WERI-Rb-1 (cell line): ENCODE results near the gene SLC46A1.

Experiments
- DNase-seq: peaks from one replicate; pipeline ENCODE4 v3.0.0-alpha.2; 2020
- H3K27ac ChIP-seq: fragments of 250-450 bp; sonication (Bioruptor Pico); 2 replicates; pipeline ENCODE4 v1.5.1; 2020; ENCODE audit warnings: mild to moderate bottlenecking, moderate library complexity
- H3K27me3 ChIP-seq: fragments of 250-450 bp; sonication (Bioruptor Pico); 2 replicates; pipeline ENCODE4 v1.5.1; 2021; ENCODE audit warnings: mild to moderate bottlenecking, low read depth, moderate library complexity; ENCODE audit not compliant: insufficient read depth, severe bottlenecking
- H3K36me3 ChIP-seq: fragments of 250-450 bp; sonication (Bioruptor Pico); 2 replicates; pipeline ENCODE4 v1.5.1; 2020; ENCODE audit warnings: mild to moderate bottlenecking, moderate library complexity
- H3K4me3 ChIP-seq: 2 replicates; pipeline ENCODE4 v1.5.1; 2011; ENCODE audit warnings: low read depth, mild to moderate bottlenecking, control low read depth, low read length
- H3K9me3 ChIP-seq: fragments of 250-450 bp; sonication (Bioruptor Pico); 2 replicates; pipeline ENCODE4 v1.5.1; 2021; ENCODE audit warnings: mild to moderate bottlenecking, moderate library complexity; ENCODE audit not compliant: severe bottlenecking
- CTCF ChIP-seq: IDR thresholded peaks from 2 replicates; pipeline ENCODE4 v1.5.1; 2011; ENCODE audit warnings: low read depth, mild to moderate bottlenecking, control low read depth, inconsistent platforms, low read length

Gene SLC46A1

DNA sequence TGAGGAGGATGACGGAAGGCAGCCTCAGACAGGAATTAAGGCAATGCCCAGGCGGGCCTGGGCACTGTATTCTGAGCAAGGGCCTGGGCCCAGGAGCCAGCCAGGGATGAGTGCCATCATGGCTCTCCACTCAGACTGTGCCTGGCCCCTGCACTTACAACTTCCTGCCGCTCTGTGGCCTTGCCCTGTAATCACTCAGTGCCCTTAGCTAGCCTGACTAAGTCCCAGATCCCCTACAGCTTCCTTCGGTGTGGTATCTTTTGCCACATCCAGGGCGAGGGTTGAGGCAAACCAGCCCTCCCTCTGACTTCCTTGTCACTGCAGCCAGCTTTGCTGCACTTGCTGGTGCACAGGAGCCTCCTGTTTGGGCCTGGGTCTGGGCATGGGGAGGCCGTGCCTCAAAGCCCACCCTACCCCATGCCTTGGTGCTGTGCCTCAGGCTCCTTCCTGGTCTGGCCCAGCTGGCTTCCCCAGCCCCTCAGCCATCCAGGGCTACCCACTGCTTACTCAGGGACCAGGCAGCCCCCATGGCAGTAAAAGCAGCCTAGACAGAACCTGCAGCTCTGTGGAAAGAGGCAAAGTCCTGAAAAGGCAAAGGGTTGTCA is 9.3 kb downstream of the SLC46A1 start:
- DNase-seq, result no peak
- peaks cover 84% of the 10 kb centered on the region for H3K36me3 ChIP-seq
- 0 out of 2 replicates have a peak overlapping the region, but pooled peaks have one; percentile 14 for H3K27ac ChIP-seq
- no peaks in the 10 kb centered on the region for H3K9me3 ChIP-seq
- no peak for TF ChIP-seq CTCF
- H3K4me3 ChIP-seq, result no peak overlapping the region
- no peaks in the 10 kb centered on the region for H3K27me3 ChIP-seq

GRCh38 chr17:28395968-28396367 is 10.0 kb downstream of the SLC46A1 start:
- Histone ChIP-seq H3K36me3 (peaks cover 80% of the 10 kb centered on the region), H3K9me3 (no peaks in the 10 kb centered on the region), H3K27me3 (no peaks in the 10 kb centered on the region), H3K4me3 (no peak overlapping the region), H3K27ac (no peak overlapping the region)
- DNase-seq, result no peak
- TF ChIP-seq CTCF, result no peak

- no peak for TF ChIP-seq CTCF
- H3K36me3 ChIP-seq, result peaks cover 80% of the 10 kb centered on the region
- no peak overlapping the region for H3K4me3 ChIP-seq
- no peaks in the 10 kb centered on the region for H3K9me3 ChIP-seq
- no peak overlapping the region for H3K27ac ChIP-seq
- no peak for DNase-seq
- H3K27me3 ChIP-seq, result no peaks in the 10 kb centered on the region
These were observed 10.6 kb downstream of the SLC46A1 start for GRCh38 chr17:28395426-28395825.

GRCh38 chr17:28394337-28395116 is 11.5 kb downstream of the SLC46A1 start:
- peaks cover 80% of the 10 kb centered on the region for H3K36me3 ChIP-seq
- no peak for TF ChIP-seq CTCF
- no peaks in the 10 kb centered on the region for H3K9me3 ChIP-seq
- H3K4me3 ChIP-seq, result no peak overlapping the region
- no peak overlapping the region for H3K27ac ChIP-seq
- DNase-seq, result no peak
- no peaks in the 10 kb centered on the region for H3K27me3 ChIP-seq

GRCh38 chr17:28392491-28392890 is 13.5 kb downstream of the SLC46A1 start:
- no peak for TF ChIP-seq CTCF
- Histone ChIP-seq H3K27me3 (no peaks in the 10 kb centered on the region), H3K4me3 (no peak overlapping the region), H3K9me3 (no peaks in the 10 kb centered on the region), H3K27ac (no peak overlapping the region), H3K36me3 (peaks cover 81% of the 10 kb centered on the region)
- DNase-seq, result no peak
